ENCODE results near the gene CDH11.

CDH11 gene

GRCh38 chr16:65116216-65116615, 5.6 kb downstream of the CDH11 start:
- no peak for DNase-seq

- no peak for DNase-seq
Observed at GRCh38 chr16:65114527-65114926, 7.3 kb downstream of the CDH11 start.

- no peak for DNase-seq
Observed at GRCh38 chr16:65113441-65113840, 8.4 kb downstream of the CDH11 start.

GRCh38 chr16:65111306-65111705, 10.6 kb downstream of the CDH11 start:
- DNase-seq = no peak

GRCh38 chr16:65106757-65107156, 15.1 kb downstream of the CDH11 start:
- DNase-seq = no peak

- DNase-seq = no peak
Observed at GRCh38 chr16:65105171-65105570, 16.7 kb downstream of the CDH11 start.

- DNase-seq = no peak
Observed at GRCh38 chr16:65104471-65104870, 17.4 kb downstream of the CDH11 start.

GRCh38 chr16:65102326-65102725, 19.5 kb downstream of the CDH11 start:
- DNase-seq = no peak

- no peak for DNase-seq
Observed at GRCh38 chr16:65101009-65101408, 20.9 kb downstream of the CDH11 start.

- DNase-seq = no peak
Observed at GRCh38 chr16:65099607-65100006, 22.3 kb downstream of the CDH11 start.

GRCh38 chr16:65098916-65099315, 22.9 kb downstream of the CDH11 start:
- DNase-seq = no peak

- no peak for DNase-seq
Observed at GRCh38 chr16:65097296-65097695, 24.6 kb downstream of the CDH11 start.

GRCh38 chr16:65095906-65096305, 26.0 kb downstream of the CDH11 start:
- no peak for DNase-seq

- DNase-seq = no peak
Observed at GRCh38 chr16:65095090-65095728, 26.7 kb downstream of the CDH11 start.

- DNase-seq = no peak
Observed at GRCh38 chr16:65094009-65094408, 27.9 kb downstream of the CDH11 start.

- no peak for DNase-seq
Observed at GRCh38 chr16:65083164-65083857, 38.6 kb downstream of the CDH11 start.

GRCh38 chr16:65079549-65079948, 42.3 kb downstream of the CDH11 start:
- DNase-seq = no peak

- no peak for DNase-seq
Observed at GRCh38 chr16:65077181-65077580, 44.7 kb downstream of the CDH11 start.

GRCh38 chr16:65075877-65076276, 46.0 kb downstream of the CDH11 start:
- no peak for DNase-seq

- no peak for DNase-seq
Observed at GRCh38 chr16:65071433-65072311, 50.2 kb downstream of the CDH11 start.

GRCh38 chr16:65070831-65071432, 50.9 kb downstream of the CDH11 start:
- DNase-seq = no peak

- no peak for DNase-seq
Observed at GRCh38 chr16:65069766-65070165, 52.1 kb downstream of the CDH11 start.

- no peak for DNase-seq
Observed at GRCh38 chr16:65069065-65069464, 52.8 kb downstream of the CDH11 start.
